Body of pancreas (tissue), 4 donors: ENCODE measurements around the gene FYTTD1.

Experiments
- CTCF ChIP-seq, 7 experiments: fragments of 450-650 bp in 4 of 7; fragments of 200-600 bp in 3 of 7; sonication (generic) in 3 of 7; IDR thresholded peaks; one replicate each; pipeline ENCODE4 v1.5.1; 2016 to 2019; ENCODE audit warnings: antibody characterized with exemption in 7 of 7
- POLR2A ChIP-seq, 3 donors: fragments of 450-650 bp; IDR thresholded peaks; one replicate each; pipeline ENCODE4 v1.6.1; 2016; ENCODE audit warnings: antibody characterized with exemption in 3 of 3, mild to moderate bottlenecking in 2 of 3

DNA sequence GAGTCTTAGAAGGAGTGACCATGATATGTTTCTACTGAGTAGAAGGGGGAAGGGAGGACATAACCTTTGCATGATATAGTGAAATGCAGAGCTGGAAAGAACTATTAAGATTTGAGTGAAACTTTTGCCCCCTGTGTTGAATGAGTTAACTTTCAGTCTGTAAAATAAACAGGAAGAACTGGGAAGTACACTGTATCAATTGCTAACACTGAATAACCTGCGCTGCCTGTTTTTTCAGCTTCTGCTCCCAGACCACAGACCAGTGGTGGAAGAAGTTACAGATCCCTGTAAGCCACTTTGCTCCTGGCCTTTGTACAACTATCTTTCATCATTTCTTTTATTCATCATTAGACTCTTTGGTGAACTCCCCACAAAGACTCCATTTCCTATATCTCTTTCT, 37.7 kb downstream of the FYTTD1 start:
- no peak for TF ChIP-seq POLR2A (IDR thresholded peaks at IDR 0.05)
- no peak for TF ChIP-seq CTCF (IDR thresholded peaks at IDR 0.05)
